Breast epithelium (tissue), 4 donors: ENCODE data around the gene LZTFL1. TPM values are rescaled to one million over a fixed set of nuclear protein-coding genes. Genes with fewer than 3 reads are reported as not detected.

Experiments
- DNase-seq, 2 donors: peaks; one replicate each; pipeline ENCODE4 v3.0.0-alpha.2; 2019; ENCODE audit warnings: low spot score in 2 of 2
- H3K27ac ChIP-seq, 2 donors: fragments of 200-600 bp; sonication (generic) in 1 of 2; one replicate each; pipeline ENCODE4 v1.5.1; 2016 to 2019; ENCODE audit warnings: mild to moderate bottlenecking in 1 of 2
- H3K27me3 ChIP-seq, 2 donors: fragments of 200-600 bp; sonication (generic) in 1 of 2; one replicate each; pipeline versions ENCODE4 v1.5.1 to v1.6.0; 2017 to 2019; ENCODE audit warnings: control low read depth in 1 of 2, mild to moderate bottlenecking in 1 of 2
- H3K36me3 ChIP-seq: fragments of 200-600 bp; one replicate; pipeline ENCODE4 v1.5.1; 2019
- H3K4me1 ChIP-seq, 2 donors: fragments of 200-600 bp; sonication (generic); one replicate each; pipeline ENCODE4 v1.5.1; 2016 to 2019; ENCODE audit warnings: control low read depth in 1 of 2
- H3K4me3 ChIP-seq, 3 donors: fragments of 200-600 bp; sonication (generic); 1 replicate in 2 of 3; 2 replicates in 1 of 3; pipeline ENCODE4 v1.5.1; 2016 to 2019; ENCODE audit warnings: mild to moderate bottlenecking in 3 of 3, moderate library complexity in 2 of 3
- H3K9me3 ChIP-seq, 2 donors: fragments of 200-600 bp; sonication (generic) in 1 of 2; one replicate each; pipeline ENCODE4 v1.5.1; 2016 to 2019; ENCODE audit warnings: control low read depth in 1 of 2
- POLR2A ChIP-seq: fragments of 450-650 bp; IDR thresholded peaks from one replicate; pipeline ENCODE4 v1.6.1; 2016; ENCODE audit warnings: antibody characterized with exemption, mild to moderate bottlenecking, moderate library complexity
- POLR2AphosphoS5 ChIP-seq, 3 donors: sonication (generic); formaldehyde crosslinking; IDR thresholded peaks; one replicate each; pipeline ENCODE4 v1.6.1; 2017; ENCODE audit warnings: antibody characterized with exemption in 3 of 3
- intact Hi-C: fragments of 100-400 bp; cut with DNase I; formaldehyde crosslinking; loops from one replicate; pipeline ENCODE4 v1.15.1; 2023; ENCODE audit warnings: low total_unique reads
- total RNA-seq, 3 donors: library from RNA; depleted of rRNA; stranded (reverse); fragments of >200 nt; gene quantifications; one replicate each; pipeline ENCODE4 v1.1.0, GENCODE V29; 2016
- TF ChIP-seq, protein P1 (sequence below), 3 donors: fragments of 450-650 bp; IDR thresholded peaks; one replicate each; pipeline ENCODE4 v1.5.1; 2016 to 2017; ENCODE audit warnings: antibody characterized with exemption in 3 of 3, mild to moderate bottlenecking in 3 of 3, moderate library complexity in 3 of 3

LZTFL1 gene
- total RNA-seq, 3 donors from 2014 or later, result 17.0 to 39.2 (median 22.1) TPM

GRCh38 chr3:45871780-45872179 lies 29.9 kb upstream of the LZTFL1 start:
- no peak for DNase-seq
- H3K27ac ChIP-seq, result no peak overlapping the region
- no peaks in the 10 kb centered on the region for H3K36me3 ChIP-seq
- TF ChIP-seq POLR2A (no peak), POLR2AphosphoS5 (IDR thresholded peaks at IDR 0.05) (no peak)
- TF ChIP-seq, protein P1, sequence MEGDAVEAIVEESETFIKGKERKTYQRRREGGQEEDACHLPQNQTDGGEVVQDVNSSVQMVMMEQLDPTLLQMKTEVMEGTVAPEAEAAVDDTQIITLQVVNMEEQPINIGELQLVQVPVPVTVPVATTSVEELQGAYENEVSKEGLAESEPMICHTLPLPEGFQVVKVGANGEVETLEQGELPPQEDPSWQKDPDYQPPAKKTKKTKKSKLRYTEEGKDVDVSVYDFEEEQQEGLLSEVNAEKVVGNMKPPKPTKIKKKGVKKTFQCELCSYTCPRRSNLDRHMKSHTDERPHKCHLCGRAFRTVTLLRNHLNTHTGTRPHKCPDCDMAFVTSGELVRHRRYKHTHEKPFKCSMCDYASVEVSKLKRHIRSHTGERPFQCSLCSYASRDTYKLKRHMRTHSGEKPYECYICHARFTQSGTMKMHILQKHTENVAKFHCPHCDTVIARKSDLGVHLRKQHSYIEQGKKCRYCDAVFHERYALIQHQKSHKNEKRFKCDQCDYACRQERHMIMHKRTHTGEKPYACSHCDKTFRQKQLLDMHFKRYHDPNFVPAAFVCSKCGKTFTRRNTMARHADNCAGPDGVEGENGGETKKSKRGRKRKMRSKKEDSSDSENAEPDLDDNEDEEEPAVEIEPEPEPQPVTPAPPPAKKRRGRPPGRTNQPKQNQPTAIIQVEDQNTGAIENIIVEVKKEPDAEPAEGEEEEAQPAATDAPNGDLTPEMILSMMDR (IDR thresholded peaks at IDR 0.05), result no peak
- intact Hi-C loops, result no loop called here
- H3K4me1 ChIP-seq, result no peaks in the 10 kb centered on the region
- H3K9me3 ChIP-seq, result no peaks in the 10 kb centered on the region
- H3K4me3 ChIP-seq, result no peak overlapping the region
- no peaks in the 10 kb centered on the region for H3K27me3 ChIP-seq

DNA sequence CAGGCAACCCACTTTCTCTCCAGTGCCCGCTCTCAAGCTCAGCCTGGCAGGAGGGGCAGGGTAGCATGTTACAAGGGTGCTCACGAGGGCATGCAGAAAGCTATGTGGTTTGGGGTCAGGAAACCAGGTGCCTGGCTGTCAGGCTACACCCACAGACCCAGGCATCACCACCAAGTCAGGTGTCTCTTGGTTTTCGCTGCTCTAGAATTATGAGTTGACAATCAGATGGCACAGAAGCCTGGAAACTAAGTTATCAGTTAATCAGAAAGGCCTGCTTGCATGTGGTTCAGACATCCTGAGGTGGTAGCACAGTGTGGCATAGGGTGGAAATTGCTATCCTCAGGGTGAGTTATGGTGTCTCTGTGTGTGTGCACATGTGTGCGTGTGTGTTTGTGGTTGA lies 28.2 kb upstream of the LZTFL1 start:
- intact Hi-C loops, result no loop called here
- no peaks in the 10 kb centered on the region for H3K9me3 ChIP-seq
- H3K36me3 ChIP-seq, result no peaks in the 10 kb centered on the region
- DNase-seq, result no peak
- H3K27ac ChIP-seq, result no peak overlapping the region
- H3K27me3 ChIP-seq, result no peaks in the 10 kb centered on the region
- H3K4me1 ChIP-seq, result no peaks in the 10 kb centered on the region
- TF ChIP-seq, protein P1 (IDR thresholded peaks at IDR 0.05), result no peak
- TF ChIP-seq POLR2A, result no peak
- TF ChIP-seq POLR2AphosphoS5 (IDR thresholded peaks at IDR 0.05), result no peak
- H3K4me3 ChIP-seq, result no peak overlapping the region

- Histone ChIP-seq H3K27me3 (no peaks in the 10 kb centered on the region), H3K27ac (no peak overlapping the region), H3K9me3 (no peaks in the 10 kb centered on the region), H3K36me3 (no peaks in the 10 kb centered on the region), H3K4me3 (no peak overlapping the region), H3K4me1 (no peaks in the 10 kb centered on the region)
- DNase-seq, result no peak
- TF ChIP-seq POLR2AphosphoS5 (IDR thresholded peaks at IDR 0.05) (no peak), POLR2A (no peak)
- TF ChIP-seq, protein P1 (IDR thresholded peaks at IDR 0.05), result no peak
- intact Hi-C loops, result no loop called here
These were observed 27.7 kb upstream of the LZTFL1 start for GRCh38 chr3:45869638-45870037.

- TF ChIP-seq, protein P1 (IDR thresholded peaks at IDR 0.05), result no peak
- TF ChIP-seq POLR2AphosphoS5 (IDR thresholded peaks at IDR 0.05) (no peak), POLR2A (no peak)
- intact Hi-C loops, result no loop called here
These were observed 26.7 kb upstream of the LZTFL1 start for GRCh38 chr3:45868650-45869049.

GRCh38 chr3:45868213-45868612 lies 26.3 kb upstream of the LZTFL1 start:
- Histone ChIP-seq H3K4me1 (no peaks in the 10 kb centered on the region), H3K9me3 (peaks cover 0 to 5% of the 10 kb centered on the region in 2 donors), H3K27ac (no peak overlapping the region), H3K4me3 (no peak overlapping the region), H3K36me3 (no peaks in the 10 kb centered on the region), H3K27me3 (no peaks in the 10 kb centered on the region)
- DNase-seq, result no peak
- no peak for TF ChIP-seq POLR2A
- no peak for TF ChIP-seq POLR2AphosphoS5 (IDR thresholded peaks at IDR 0.05)
- TF ChIP-seq, protein P1 (IDR thresholded peaks at IDR 0.05), result no peak
- intact Hi-C loops, result no loop called here

More at GRCh38 chr3:45868650-45869049, 26.7 kb upstream of the LZTFL1 start:
- H3K27me3 ChIP-seq, result no peaks in the 10 kb centered on the region
- no peaks in the 10 kb centered on the region for H3K36me3 ChIP-seq
- no peak overlapping the region for H3K4me3 ChIP-seq
- no peak overlapping the region for H3K27ac ChIP-seq
- H3K9me3 ChIP-seq, result peaks cover 0 to 2% of the 10 kb centered on the region in 2 donors
- H3K4me1 ChIP-seq, result no peaks in the 10 kb centered on the region
- DNase-seq, result no peak
